H9 (cell line): ENCODE data around the gene ABHD15. TPM values are rescaled to one million over a fixed set of nuclear protein-coding genes. Genes with fewer than 3 reads are reported as not detected.

Experiments used
- DNase-seq: peaks from one replicate; pipeline ENCODE4 v3.0.0-alpha.2; 2017
- H2AFZ ChIP-seq: one replicate; pipeline ENCODE4 v1.6.1; 2013; ENCODE audit warnings: mild to moderate bottlenecking, low read length, control low read depth, moderate library complexity
- H2AK5ac ChIP-seq: 2 replicates; pipeline ENCODE4 v1.6.1; 2013; ENCODE audit warnings: low read length, control low read depth, mixed read lengths; ENCODE audit not compliant: insufficient read length
- H2BK120ac ChIP-seq: one replicate; pipeline ENCODE4 v1.6.1; 2013; ENCODE audit warnings: low read depth, mild to moderate bottlenecking, low read length, control low read depth, inconsistent platforms; ENCODE audit not compliant: poor library complexity, severe bottlenecking
- H2BK12ac ChIP-seq: 2 replicates; pipeline ENCODE4 v1.6.1; 2013; ENCODE audit warnings: low read length, control low read depth, mixed read lengths, low read depth; ENCODE audit not compliant: insufficient read length
- H2BK15ac ChIP-seq: 2 replicates; pipeline ENCODE4 v1.6.1; 2013; ENCODE audit warnings: low read depth, low read length, control low read depth
- H2BK20ac ChIP-seq: one replicate; pipeline ENCODE4 v1.6.1; 2013; ENCODE audit warnings: low read depth, mild to moderate bottlenecking, low read length, control low read depth, inconsistent platforms; ENCODE audit not compliant: poor library complexity, severe bottlenecking
- H2BK5ac ChIP-seq: 2 replicates; pipeline ENCODE4 v1.6.1; 2013; ENCODE audit warnings: low read length, control low read depth, mixed read lengths; ENCODE audit not compliant: insufficient read length
- H3K14ac ChIP-seq: 2 replicates; pipeline ENCODE4 v1.6.1; 2013; ENCODE audit warnings: low read length, control low read depth; ENCODE audit not compliant: insufficient read depth
- H3K18ac ChIP-seq: 2 replicates; pipeline ENCODE4 v1.6.1; 2013; ENCODE audit warnings: low read depth, mild to moderate bottlenecking, mixed read lengths, low read length, control low read depth; ENCODE audit not compliant: insufficient read length
- H3K23ac ChIP-seq: 2 replicates; pipeline ENCODE4 v1.6.1; 2013; ENCODE audit warnings: low read length, control low read depth, mixed read lengths, low read depth; ENCODE audit not compliant: insufficient read length
- H3K23me2 ChIP-seq: 2 replicates; pipeline ENCODE4 v1.6.1; 2013; ENCODE audit warnings: low read depth, mild to moderate bottlenecking, mixed read lengths, low read length, control low read depth; ENCODE audit not compliant: insufficient read length, poor library complexity, severe bottlenecking
- H3K27ac ChIP-seq: 2 replicates; pipeline ENCODE4 v1.5.1; 2013; ENCODE audit warnings: low read length, control low read depth, mixed read lengths, low read depth; ENCODE audit not compliant: insufficient read length
- H3K27me3 ChIP-seq: 2 replicates; pipeline ENCODE4 v1.6.1; 2013; ENCODE audit warnings: low read length, control low read depth, inconsistent platforms; ENCODE audit not compliant: insufficient read depth
- H3K4ac ChIP-seq: 2 replicates; pipeline ENCODE4 v1.6.1; 2013; ENCODE audit warnings: low read depth, mild to moderate bottlenecking, control low read depth, inconsistent platforms, low read length, moderate library complexity
- H3K4me1 ChIP-seq: 2 replicates; pipeline ENCODE4 v1.6.1; 2013; ENCODE audit warnings: low read length, control low read depth, inconsistent platforms; ENCODE audit not compliant: insufficient read depth
- H3K4me2 ChIP-seq: 2 replicates; pipeline ENCODE4 v1.6.1; 2013; ENCODE audit warnings: low read length, control low read depth, mixed read lengths; ENCODE audit not compliant: insufficient read length, insufficient read depth
- H3K56ac ChIP-seq: 2 replicates; pipeline ENCODE4 v1.6.1; 2013; ENCODE audit warnings: low read depth, mild to moderate bottlenecking, mixed read lengths, low read length, control low read depth; ENCODE audit not compliant: insufficient read length
- H3K79me1 ChIP-seq: 2 replicates; pipeline ENCODE4 v1.6.1; 2013; ENCODE audit warnings: low read depth, mild to moderate bottlenecking, moderate library complexity, low read length, control low read depth, inconsistent platforms; ENCODE audit not compliant: insufficient read depth, poor library complexity, severe bottlenecking
- H3K79me2 ChIP-seq: 2 replicates; pipeline ENCODE4 v1.6.1; 2013; ENCODE audit warnings: low read length, control low read depth, inconsistent platforms; ENCODE audit not compliant: insufficient read depth
- H3K9ac ChIP-seq: 2 replicates; pipeline ENCODE4 v1.6.1; 2013; ENCODE audit warnings: low read length, control low read depth, mixed read lengths; ENCODE audit not compliant: insufficient read length; ENCODE audit errors: extremely low read depth
- H3K9me3 ChIP-seq: one replicate; pipeline ENCODE4 v1.6.1; 2013; ENCODE audit warnings: low read depth, low read length, inconsistent platforms; ENCODE audit not compliant: control insufficient read depth
- H3T11ph ChIP-seq: one replicate; pipeline ENCODE4 v1.6.1; 2013; ENCODE audit warnings: mild to moderate bottlenecking, low read length, control low read depth, inconsistent platforms
- H4K20me1 ChIP-seq: one replicate; pipeline ENCODE4 v1.6.1; 2013; ENCODE audit not compliant: control insufficient read depth, insufficient read length, insufficient read depth
- H4K5ac ChIP-seq: 2 replicates; pipeline ENCODE4 v1.6.1; 2013; ENCODE audit warnings: low read depth, mild to moderate bottlenecking, mixed read lengths, low read length, control low read depth; ENCODE audit not compliant: insufficient read length
- H4K8ac ChIP-seq: replicated peaks from 2 replicates; pipeline ENCODE4 v1.6.1; 2013; ENCODE audit warnings: low read length, control low read depth, mixed read lengths, low read depth; ENCODE audit not compliant: insufficient read length
- H4K91ac ChIP-seq: 2 replicates; pipeline ENCODE4 v1.6.1; 2013; ENCODE audit warnings: low read depth, mild to moderate bottlenecking, moderate library complexity, mixed read lengths, low read length, control low read depth; ENCODE audit not compliant: insufficient read length
- H3K27ac Mint-ChIP-seq, 3 experiments: 2 replicates in 2 of 3; 3 replicates in 1 of 3; pipeline ENCODE4 v1.8.0; 2020 to 2021; ENCODE audit warnings: mixed read lengths in 3 of 3, mild to moderate bottlenecking in 1 of 3, moderate library complexity in 1 of 3
- H3K27me3 Mint-ChIP-seq: 2 replicates; pipeline ENCODE4 v1.8.0; 2021; ENCODE audit warnings: low read depth, mild to moderate bottlenecking, moderate library complexity, mixed read lengths
- H3K36me3 Mint-ChIP-seq, 3 experiments: 2 replicates in 2 of 3; 3 replicates in 1 of 3; pipeline ENCODE4 v1.8.0; 2020 to 2021; ENCODE audit warnings: low read depth in 3 of 3, mixed read lengths in 3 of 3; ENCODE audit not compliant: insufficient read depth in 1 of 3
- H3K4me1 Mint-ChIP-seq, 2 experiments: 2 replicates each; pipeline ENCODE4 v1.8.0; 2020; ENCODE audit warnings: mixed read lengths in 2 of 2
- H3K4me3 Mint-ChIP-seq, 2 experiments: 2 replicates in 1 of 2; 3 replicates in 1 of 2; pipeline ENCODE4 v1.8.0; 2020 to 2021; ENCODE audit warnings: mild to moderate bottlenecking in 2 of 2, mixed read lengths in 2 of 2, moderate library complexity in 1 of 2
- H3K9me3 Mint-ChIP-seq, 2 experiments: 2 replicates in 1 of 2; 3 replicates in 1 of 2; pipeline ENCODE4 v1.8.0; 2020; ENCODE audit warnings: mild to moderate bottlenecking in 2 of 2, mixed read lengths in 2 of 2, moderate library complexity in 1 of 2
- WGBS: extraction: QIAGEN DNeasy Blood & Tissue Kit; methylation state at CpG from one replicate; pipeline ENCODE4 v1.1.7; 2013; ENCODE audit warnings: missing lambda C conversion rate, low lambda C conversion rate, mixed read lengths; ENCODE audit not compliant: insufficient read length; ENCODE audit errors: extremely low coverage; 5-methylcytosine and 5-hydroxymethylcytosine counted together
- total RNA-seq: library from RNA; stranded (reverse); gene quantifications from 2 replicates; pipeline ENCODE4 v1.2.1, GENCODE V29; 2021
- TF ChIP-seq, protein P1 (sequence below): fragments of 200-600 bp; sonication (generic); conservative IDR thresholded peaks from 3 replicates; pipeline ENCODE4 v1.8.0; 2021; ENCODE audit warnings: antibody characterized with exemption, mild to moderate bottlenecking

ABHD15 gene
- total RNA-seq, 1 experiment from 2014 or later, result 2.5 TPM

GRCh38 chr17:29591737-29592608 lies 25.1 kb upstream of the ABHD15 start:
- Mint-ChIP-seq H3K27ac (peak overlapping the region; percentile 91 to 96 (median 95)), H3K36me3 (peaks cover 0 to 1% (median 0%) of the 10 kb centered on the region in 3 experiments; a peak in 1 of 7 replicates), H3K9me3 (no peaks in the 10 kb centered on the region), H3K27me3 (peaks cover 5% of the 10 kb centered on the region), H3K4me3 (peak overlapping the region; percentile 81 to 90), H3K4me1 (peaks cover 44 to 64% of the 10 kb centered on the region in 2 experiments)
- Histone ChIP-seq H3K4ac (no peak overlapping the region), H3K14ac (no peak overlapping the region), H2BK12ac (no peak overlapping the region), H2AK5ac (no peak overlapping the region), H3K27me3 (no peaks in the 10 kb centered on the region), H2BK120ac (no peak overlapping the region), H2BK20ac (no peak overlapping the region), H3K79me1 (no peaks in the 10 kb centered on the region), H3K4me2 (peak overlapping the region; percentile 69), H3K56ac (no peak overlapping the region), H3T11ph (no peak overlapping the region), H3K9ac (no peak overlapping the region), H4K20me1 (no peaks in the 10 kb centered on the region), H4K5ac (no peak overlapping the region), H3K4me1 (peaks cover 5% of the 10 kb centered on the region; the same call in 1 of the 2 replicates), H3K23me2 (peaks cover 37% of the 10 kb centered on the region), H3K27ac (no peak overlapping the region), H2BK15ac (no peak overlapping the region), H3K79me2 (peaks cover 16% of the 10 kb centered on the region; the same call in 1 of the 2 replicates), H3K23ac (no peak overlapping the region), H2AFZ (peak overlapping the region; percentile 49), H4K91ac (no peak overlapping the region), H3K9me3 (no peaks in the 10 kb centered on the region), H4K8ac (no peak overlapping the region), H3K18ac (peak overlapping the region; percentile 6), H2BK5ac (no peak overlapping the region)
- no CpG with 5 or more reads among the region's 25 CpGs for WGBS
- DNase-seq, result peak; percentile 98
- TF ChIP-seq, protein P1, sequence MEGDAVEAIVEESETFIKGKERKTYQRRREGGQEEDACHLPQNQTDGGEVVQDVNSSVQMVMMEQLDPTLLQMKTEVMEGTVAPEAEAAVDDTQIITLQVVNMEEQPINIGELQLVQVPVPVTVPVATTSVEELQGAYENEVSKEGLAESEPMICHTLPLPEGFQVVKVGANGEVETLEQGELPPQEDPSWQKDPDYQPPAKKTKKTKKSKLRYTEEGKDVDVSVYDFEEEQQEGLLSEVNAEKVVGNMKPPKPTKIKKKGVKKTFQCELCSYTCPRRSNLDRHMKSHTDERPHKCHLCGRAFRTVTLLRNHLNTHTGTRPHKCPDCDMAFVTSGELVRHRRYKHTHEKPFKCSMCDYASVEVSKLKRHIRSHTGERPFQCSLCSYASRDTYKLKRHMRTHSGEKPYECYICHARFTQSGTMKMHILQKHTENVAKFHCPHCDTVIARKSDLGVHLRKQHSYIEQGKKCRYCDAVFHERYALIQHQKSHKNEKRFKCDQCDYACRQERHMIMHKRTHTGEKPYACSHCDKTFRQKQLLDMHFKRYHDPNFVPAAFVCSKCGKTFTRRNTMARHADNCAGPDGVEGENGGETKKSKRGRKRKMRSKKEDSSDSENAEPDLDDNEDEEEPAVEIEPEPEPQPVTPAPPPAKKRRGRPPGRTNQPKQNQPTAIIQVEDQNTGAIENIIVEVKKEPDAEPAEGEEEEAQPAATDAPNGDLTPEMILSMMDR, result peak; percentile 99
